A549 (cell line): Measurements from ENCODE around the gene TIAM2. TPM values are rescaled to one million over a fixed set of nuclear protein-coding genes. Genes with fewer than 3 reads are reported as not detected.

Source experiments
- ATAC-seq, 2 experiments: fragments of 200-7000 bp in 1 of 2; fragments of >200 bp in 1 of 2; cut with Nextera tagmentation in 1 of 2; cut with Tn5 transposase in 1 of 2; 3 replicates each; pipeline versions ENCODE4 v1.8.0 to v1.9.1; 2018 to 2020; ENCODE audit warnings: mild to moderate bottlenecking in 1 of 2, moderate library complexity in 1 of 2
- CTCF ChIA-PET: fragments of 300-600 bp; sonication (Branson Sonifier 250); formaldehyde crosslinking; extraction: SDS; loops from one replicate; lab custom pipeline; 2021; ENCODE audit warnings: antibody characterized with exemption, inconsistent platforms; lab: Yijun Ruan, JAX
- POLR2A ChIA-PET: fragments of 350-600 bp; formaldehyde crosslinking; extraction: SDS; loops from one replicate; lab custom pipeline; 2021; ENCODE audit warnings: antibody characterized with exemption, inconsistent platforms; lab: Yijun Ruan, JAX
- DNase-seq, 2 experiments: peaks; one replicate each; pipeline versions ENCODE4 v3.0.0 to v3.0.0-alpha.2; 2011 to 2016; ENCODE audit warnings: low read depth in 1 of 2, low spot score in 1 of 2
- FAIRE-seq: peaks from 2 replicates; lab custom pipeline; 2011; peaks lifted over from hg19 to GRCh38; lab: Jason Lieb, UNC
- H3K27ac ChIP-seq, 2 experiments: fragments of >200 bp; sonication (Bioruptor Twin); formaldehyde crosslinking; 3 replicates each; pipeline ENCODE4 v1.5.1; 2016 to 2017
- H3K4me1 ChIP-seq: fragments of >200 bp; sonication (Bioruptor Twin); formaldehyde crosslinking; 3 replicates; pipeline ENCODE4 v1.6.1; 2016
- H3K4me2 ChIP-seq: fragments of >200 bp; sonication (Bioruptor Twin); formaldehyde crosslinking; 3 replicates; pipeline ENCODE4 v1.6.1; 2016
- H3K4me3 ChIP-seq: fragments of >200 bp; sonication (Bioruptor Twin); formaldehyde crosslinking; 3 replicates; pipeline ENCODE4 v1.5.1; 2016
- H3K9me3 ChIP-seq: fragments of >200 bp; sonication (Bioruptor Twin); formaldehyde crosslinking; 3 replicates; pipeline ENCODE4 v1.6.1; 2016
- ATOH8 ChIP-seq: fragments of 250-450 bp; sonication (Bioruptor Pico); IDR thresholded peaks from 2 replicates; pipeline ENCODE4 v1.5.0; 2020; ENCODE audit warnings: low read depth, mild to moderate bottlenecking, moderate library complexity
- CEBPB ChIP-seq, 2 experiments: fragments of >200 bp in 1 of 2; sonication (Bioruptor Twin) in 1 of 2; formaldehyde crosslinking in 1 of 2; IDR thresholded peaks; 2 replicates each; pipeline ENCODE4 v1.6.1; 2012 to 2016
- ELK1 ChIP-seq: fragments of 150-350 bp; IDR thresholded peaks from 2 replicates; pipeline ENCODE4 v1.6.1; 2014; ENCODE audit warnings: low read depth, mild to moderate bottlenecking, low read length
- EP300 ChIP-seq, 2 experiments: fragments of >200 bp; sonication (Bioruptor Twin); formaldehyde crosslinking; IDR thresholded peaks; 2 replicates in 1 of 2; 3 replicates in 1 of 2; pipeline ENCODE4 v1.6.1; 2016 to 2017
- FOXS1 ChIP-seq: fragments of 250-450 bp; sonication (Bioruptor Pico); IDR thresholded peaks from 2 replicates; pipeline ENCODE4 v1.5.0; 2020; ENCODE audit warnings: mild to moderate bottlenecking, moderate library complexity
- GATA3 ChIP-seq: IDR thresholded peaks from 2 replicates; pipeline ENCODE4 v1.6.1; 2012; ENCODE audit warnings: borderline replicate concordance
- HMGXB4 ChIP-seq: fragments of 250-450 bp; sonication (Bioruptor Pico); IDR thresholded peaks from 2 replicates; pipeline ENCODE4 v1.5.0; 2021; ENCODE audit warnings: mild to moderate bottlenecking, moderate library complexity, borderline replicate concordance
- HOXA7 ChIP-seq: fragments of 250-450 bp; sonication (Bioruptor Pico); IDR thresholded peaks from 2 replicates; pipeline ENCODE4 v1.5.0; 2020; ENCODE audit warnings: mild to moderate bottlenecking, moderate library complexity
- HOXB13 ChIP-seq: fragments of 250-450 bp; sonication (Bioruptor Pico); IDR thresholded peaks from 2 replicates; pipeline ENCODE4 v1.5.0; 2020; ENCODE audit warnings: low read depth, mild to moderate bottlenecking, moderate library complexity
- HOXB5 ChIP-seq: fragments of 250-450 bp; sonication (Bioruptor Pico); IDR thresholded peaks from 2 replicates; pipeline ENCODE4 v1.5.0; 2020; ENCODE audit warnings: mild to moderate bottlenecking, moderate library complexity
- KDM5A ChIP-seq: fragments of 200-600 bp; sonication (generic); IDR thresholded peaks from 2 replicates; pipeline ENCODE4 v1.6.1; 2016; ENCODE audit warnings: antibody characterized with exemption, mild to moderate bottlenecking
- MAFK ChIP-seq: fragments of 450-650 bp; IDR thresholded peaks from 2 replicates; pipeline ENCODE4 v1.6.1; 2014; ENCODE audit not compliant: partially characterized antibody
- MAZ ChIP-seq: fragments of 150-350 bp; IDR thresholded peaks from 2 replicates; pipeline ENCODE4 v1.6.1; 2014; ENCODE audit warnings: antibody characterized with exemption, low read depth, low read length, borderline replicate concordance
- MYC ChIP-seq: IDR thresholded peaks from 2 replicates; pipeline ENCODE4 v1.6.1; 2012; ENCODE audit warnings: mild to moderate bottlenecking, inconsistent platforms, low read length, improper control_type of control experiment, borderline replicate concordance
- NFE2L2 ChIP-seq: fragments of 150-350 bp; conservative IDR thresholded peaks from 2 replicates; pipeline ENCODE4 v1.6.1; 2014; ENCODE audit warnings: low read length
- NPAS2 ChIP-seq: fragments of 250-450 bp; sonication (Bioruptor Pico); IDR thresholded peaks from 2 replicates; pipeline ENCODE4 v1.8.0; 2022; ENCODE audit warnings: mild to moderate bottlenecking, moderate library complexity, borderline replicate concordance
- NR3C1 ChIP-seq: fragments of >200 bp; sonication (Bioruptor Twin); formaldehyde crosslinking; IDR thresholded peaks from 3 replicates; pipeline ENCODE4 v1.6.1; 2017
- POLR2A ChIP-seq: IDR thresholded peaks from 2 replicates; pipeline ENCODE4 v1.6.1; 2012; ENCODE audit warnings: mild to moderate bottlenecking, low read length
- POLR2AphosphoS2 ChIP-seq: conservative IDR thresholded peaks from 2 replicates; pipeline ENCODE4 v1.6.1; 2012; ENCODE audit warnings: low read length, improper control_type of control experiment, inconsistent platforms
- RAD21 ChIP-seq, 2 experiments: fragments of >200 bp in 1 of 2; sonication (Bioruptor Twin) in 1 of 2; formaldehyde crosslinking in 1 of 2; IDR thresholded peaks in 1 of 2; conservative IDR thresholded peaks in 1 of 2; 2 replicates in 1 of 2; 3 replicates in 1 of 2; pipeline ENCODE4 v1.6.1; 2012 to 2018; ENCODE audit warnings: inconsistent platforms in 1 of 2
- WGBS: methylation state at CpG from one replicate; pipeline ENCODE4 v1.1.6; 2017; ENCODE audit errors: missing lambda C conversion rate; 5-methylcytosine and 5-hydroxymethylcytosine counted together
- polyA plus RNA-seq, 4 experiments: library from polyadenylated mRNA; depleted of rRNA in 3 of 4; stranded (reverse); fragments of >200 nt; fragmentation: RNase III in 1 of 4; extraction: RNeasy Plus Mini Kit Qiagen cat#74134 plus additional on column Dnase treatment in 1 of 4; gene quantifications; 2 replicates in 3 of 4; 3 replicates in 1 of 4; pipeline ENCODE4 v1.2.3, GENCODE V29; 2011 to 2017

The TIAM2 gene
- polyA plus RNA-seq, 2 of the 4 experiments (the other 2 are of a cell fraction): 2.5 to 3.1 TPM

- no peak for TF ChIP-seq ELK1
- TF ChIP-seq EP300 (IDR thresholded peaks at IDR 0.05): no peak
- TF ChIP-seq POLR2A: no peak
- no peak for TF ChIP-seq NFE2L2
- no peak for TF ChIP-seq HOXA7 (CRISPR knock-in tag)
- TF ChIP-seq RAD21 (conservative IDR thresholded peaks at IDR 0.05 in 1 of 2, IDR thresholded peaks at IDR 0.05 in 1 of 2): no peak
- no peak for TF ChIP-seq POLR2AphosphoS2
- TF ChIP-seq CEBPB (IDR thresholded peaks at IDR 0.05): no peak
- no peak for TF ChIP-seq NR3C1
- TF ChIP-seq, all 56 proteins: peak for 0
These were observed 153.0 kb downstream of the TIAM2 start (continued) for GRCh38 chr6:155147958-155148663.

GRCh38 chr6:155150967-155151671 is 156.0 kb downstream of the TIAM2 start:
- no peak for DNase-seq
- Histone ChIP-seq H3K27ac (no peak overlapping the region), H3K4me3 (no peak overlapping the region), H3K4me2 (no peak overlapping the region), H3K9me3 (no peaks in the 10 kb centered on the region), H3K4me1 (peaks cover 19% of the 10 kb centered on the region)
- ChIA-PET POLR2A (no interaction called here), CTCF (interaction anchor here (1.3 to 1.7 kb wide), 2 partner anchors 14 to 223 kb away, joined by 5 read pairs; no protein-coding TSS in a partner anchor)
- 83% methylated on average over 9 of the region's 9 CpGs for WGBS
- no peak for FAIRE-seq
- ATAC-seq: no peak
- TF ChIP-seq NPAS2 (CRISPR knock-in tag) (no peak), HOXB13 (CRISPR knock-in tag) (no peak), MYC (no peak), HMGXB4 (CRISPR knock-in tag) (no peak), GATA3 (no peak), MAZ (no peak), KDM5A (no peak), FOXS1 (no peak), MAFK (no peak), HOXB5 (no peak), ATOH8 (CRISPR knock-in tag) (no peak)
